GM23248 (cell line): Measurements from ENCODE around the gene XPO4. TPM values are rescaled to one million over a fixed set of nuclear protein-coding genes. Genes with fewer than 3 reads are reported as not detected.

Experiments used
- DNase-seq: peaks from one replicate; pipeline ENCODE4 v3.0.0-alpha.2; 2015
- H2AFZ ChIP-seq: fragments of 200-600 bp; sonication (generic); 2 replicates; pipeline ENCODE4 v1.6.1; 2016; ENCODE audit warnings: antibody characterized with exemption
- H3F3A ChIP-seq: fragments of 200-600 bp; sonication (generic); 2 replicates; pipeline ENCODE4 v1.6.1; 2016; ENCODE audit warnings: mild to moderate bottlenecking, antibody characterized with exemption, mixed run types; ENCODE audit not compliant: insufficient read depth
- H3K27ac ChIP-seq: fragments of 200-600 bp; sonication (generic); 2 replicates; pipeline ENCODE4 v1.5.1; 2016; ENCODE audit warnings: mild to moderate bottlenecking
- H3K27me3 ChIP-seq: fragments of 200-600 bp; sonication (generic); replicated peaks from 2 replicates; pipeline ENCODE4 v1.6.1; 2016; ENCODE audit warnings: mild to moderate bottlenecking; ENCODE audit not compliant: insufficient read depth
- H3K36me3 ChIP-seq: fragments of 200-600 bp; sonication (generic); 2 replicates; pipeline ENCODE4 v1.6.1; 2016; ENCODE audit warnings: low read depth, mild to moderate bottlenecking
- H3K4me1 ChIP-seq: fragments of 200-600 bp; sonication (generic); 2 replicates; pipeline ENCODE4 v1.6.1; 2016; ENCODE audit warnings: mild to moderate bottlenecking; ENCODE audit not compliant: insufficient read depth
- H3K4me2 ChIP-seq: fragments of 200-600 bp; sonication (generic); one replicate; pipeline ENCODE4 v1.6.1; 2016; ENCODE audit warnings: mild to moderate bottlenecking; ENCODE audit not compliant: unreplicated experiment
- H3K4me3 ChIP-seq: fragments of 200-600 bp; sonication (generic); 2 replicates; pipeline ENCODE4 v1.5.1; 2016; ENCODE audit warnings: mild to moderate bottlenecking
- H3K79me2 ChIP-seq: fragments of 200-600 bp; sonication (generic); 2 replicates; pipeline ENCODE4 v1.6.1; 2016; ENCODE audit warnings: mild to moderate bottlenecking; ENCODE audit not compliant: insufficient read depth
- H3K9ac ChIP-seq: fragments of 200-600 bp; sonication (generic); 2 replicates; pipeline ENCODE4 v1.6.1; 2016; ENCODE audit warnings: mild to moderate bottlenecking
- H3K9me2 ChIP-seq: fragments of 200-600 bp; sonication (generic); 2 replicates; pipeline ENCODE4 v1.6.1; 2016; ENCODE audit warnings: mixed run types, mild to moderate bottlenecking, moderate library complexity; ENCODE audit not compliant: insufficient read depth
- H3K9me3 ChIP-seq: fragments of 200-600 bp; sonication (generic); one replicate; pipeline ENCODE4 v1.6.1; 2017; ENCODE audit warnings: low read depth
- H4K20me1 ChIP-seq: fragments of 200-600 bp; sonication (generic); 2 replicates; pipeline ENCODE4 v1.6.0; 2016; ENCODE audit not compliant: insufficient read depth
- EZH2 ChIP-seq: fragments of 200-600 bp; sonication (generic); IDR thresholded peaks from 2 replicates; pipeline ENCODE4 v1.6.1; 2018; ENCODE audit warnings: antibody characterized with exemption, mild to moderate bottlenecking; ENCODE audit not compliant: insufficient read depth, poor library complexity, severe bottlenecking
- EZH2phosphoT487 ChIP-seq: fragments of 200-600 bp; sonication (generic); IDR thresholded peaks from 2 replicates; pipeline ENCODE4 v1.6.1; 2018; ENCODE audit warnings: antibody characterized with exemption, moderate library complexity, mild to moderate bottlenecking, low read depth; ENCODE audit not compliant: insufficient read depth
- WGBS, 2 experiments: methylation state at CpG; one replicate each; pipeline ENCODE4 v1.1.6; 2015 to 2017; ENCODE audit warnings: low lambda C conversion rate in 2 of 2, low coverage in 1 of 2; ENCODE audit errors: missing lambda C conversion rate in 2 of 2; 5-methylcytosine and 5-hydroxymethylcytosine counted together
- in situ Hi-C: fragments of 300-500 bp; cut with MboI; formaldehyde crosslinking; loops from 2 replicates; pipeline ENCODE4 v1.15.0; 2020
- polyA plus RNA-seq: library from polyadenylated mRNA; unstranded; fragments of >200 nt; fragmentation: Nextera tagmentation; extraction: Ambion mirVana; gene quantifications from 2 replicates; pipeline ENCODE4 v1.2.1, GENCODE V29; 2016
- total RNA-seq: library from RNA; depleted of rRNA; stranded (reverse); fragments of >200 nt; shearing (Covaris generic); gene quantifications from 2 replicates; pipeline ENCODE4 v1.2.3, GENCODE V29; 2014

Gene XPO4
- total and polyA plus RNA-seq, 2 experiments from 2014 or later: 4.9 to 15.0 TPM

DNA sequence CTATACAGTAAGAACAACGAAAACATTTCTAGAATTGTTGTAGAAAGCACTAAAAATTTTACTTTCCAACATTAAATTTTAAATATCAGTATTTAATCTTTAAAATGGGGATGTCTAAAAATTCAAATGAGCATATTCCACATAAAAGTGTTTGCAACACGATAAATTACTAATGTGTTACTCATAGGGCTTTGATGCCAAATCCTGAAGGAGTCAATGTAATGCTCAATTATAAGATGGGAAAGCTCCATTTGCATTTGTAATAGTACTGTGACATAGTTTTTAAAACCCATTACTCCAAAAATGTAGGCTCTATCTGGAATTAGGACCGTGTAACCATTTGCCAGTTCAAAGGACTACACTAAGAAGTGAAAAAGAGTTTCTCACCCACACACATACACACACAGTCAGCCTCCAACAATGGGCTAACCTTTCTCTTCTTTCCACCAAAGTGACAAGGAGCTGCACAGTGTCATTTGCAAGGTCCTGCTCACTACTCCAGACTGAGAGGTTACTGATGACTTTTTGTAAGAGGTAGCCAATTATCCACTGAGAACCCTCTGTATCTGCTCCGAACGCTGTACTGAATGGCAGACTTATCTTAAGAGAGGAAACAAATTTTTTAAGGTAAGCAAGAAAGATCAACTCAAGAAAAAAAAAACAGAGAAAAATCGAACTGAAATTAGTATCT is 102.7 kb downstream of the XPO4 start:
- Histone ChIP-seq H4K20me1 (no peaks in the 10 kb centered on the region), H2AFZ (no peak overlapping the region), H3K9ac (no peak overlapping the region), H3K79me2 (no peaks in the 10 kb centered on the region), H3K9me2 (no peaks in the 10 kb centered on the region), H3K4me3 (no peak overlapping the region), H3K27ac (no peak overlapping the region), H3K4me1 (peaks cover 21% of the 10 kb centered on the region), H3K4me2 (peak overlapping the region; percentile 4), H3K27me3 (no peaks in the 10 kb centered on the region), H3K9me3 (no peaks in the 10 kb centered on the region), H3F3A (peaks cover 7% of the 10 kb centered on the region), H3K36me3 (peaks cover 10% of the 10 kb centered on the region; the same call in 1 of the 2 replicates)
- WGBS, 2 experiments: 39 to 42% methylated on average over 6 of the region's 6 CpGs
- in situ Hi-C loops: no loop called here
- peak; percentile 71 for DNase-seq
- TF ChIP-seq EZH2: no peak
- no peak for TF ChIP-seq EZH2phosphoT487

DNA sequence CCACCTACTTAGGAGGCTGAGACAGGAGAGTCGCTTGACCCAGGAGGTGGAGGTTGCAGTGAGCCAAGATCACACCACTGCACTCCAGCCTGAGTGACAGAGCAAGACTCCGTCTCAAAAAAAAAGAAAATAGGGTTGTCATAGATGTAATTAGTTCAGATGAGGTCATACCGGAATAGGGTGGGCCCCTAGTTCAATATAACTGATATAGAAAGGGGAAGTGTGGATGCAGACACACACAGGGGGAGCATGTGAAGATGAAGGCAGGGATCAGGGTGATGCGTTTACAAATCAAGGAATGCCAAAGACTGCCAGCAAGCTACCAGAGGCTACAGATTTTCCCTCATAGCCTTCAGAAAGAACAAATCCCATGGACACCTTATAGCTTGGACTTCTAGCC is 104.5 kb downstream of the XPO4 start:
- TF ChIP-seq EZH2 (no peak), EZH2phosphoT487 (no peak)
- no peaks in the 10 kb centered on the region for H3K79me2 ChIP-seq
- WGBS, 2 experiments: 76 to 86% methylated on average over 4 of the region's 4 CpGs
- no peak for DNase-seq
- in situ Hi-C loops: no loop called here
- H3K36me3 ChIP-seq: peaks cover 19% of the 10 kb centered on the region; the same call in 1 of the 2 replicates
- no peak overlapping the region for H3K27ac ChIP-seq
- no peaks in the 10 kb centered on the region for H3K9me3 ChIP-seq
- H3K9me2 ChIP-seq: no peaks in the 10 kb centered on the region
- H2AFZ ChIP-seq: no peak overlapping the region
- no peak overlapping the region for H3K4me3 ChIP-seq
- H3K4me2 ChIP-seq: no peak overlapping the region
- no peak overlapping the region for H3K9ac ChIP-seq
- H3F3A ChIP-seq: peaks cover 7% of the 10 kb centered on the region
- peaks cover 21% of the 10 kb centered on the region for H3K4me1 ChIP-seq
- no peaks in the 10 kb centered on the region for H4K20me1 ChIP-seq
- no peaks in the 10 kb centered on the region for H3K27me3 ChIP-seq

DNA sequence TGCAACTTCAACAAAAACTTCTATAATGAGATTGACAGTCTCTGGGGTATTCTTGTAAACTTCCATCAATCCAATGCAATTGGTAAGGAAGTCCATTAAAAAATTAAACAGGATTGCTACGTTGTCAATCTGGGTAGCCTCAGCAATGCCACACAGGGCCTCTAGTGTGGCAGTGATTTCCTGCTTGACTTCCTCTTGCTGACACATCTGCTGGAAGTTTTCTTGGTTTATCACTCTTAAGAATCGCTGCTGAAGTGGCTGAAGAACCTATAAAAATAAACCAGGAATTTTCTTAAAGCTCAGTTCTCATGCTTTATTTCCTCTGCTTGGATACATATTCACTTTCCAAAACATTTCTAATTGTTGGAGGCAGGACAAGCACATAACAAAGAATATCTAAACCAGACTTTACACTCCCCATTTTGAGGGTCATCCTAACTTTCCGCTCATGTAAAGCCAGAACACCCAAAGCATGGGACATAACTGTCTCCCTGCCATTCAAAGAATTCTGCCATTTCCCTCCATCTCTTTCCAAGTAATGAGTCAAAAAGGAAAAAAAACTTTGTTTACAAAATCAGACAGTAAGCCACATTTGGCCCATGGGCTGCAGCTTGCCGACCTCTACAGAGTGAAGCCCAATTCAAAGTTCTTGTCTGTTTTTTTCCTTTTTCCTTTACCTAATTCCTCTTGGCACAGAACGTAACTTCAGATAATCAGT is 105.6 kb downstream of the XPO4 start:
- H3K4me1 ChIP-seq: peaks cover 21% of the 10 kb centered on the region
- TF ChIP-seq EZH2: no peak
- TF ChIP-seq EZH2phosphoT487: no peak
- DNase-seq: peak; percentile 59
- H3K9ac ChIP-seq: no peak overlapping the region
- no peaks in the 10 kb centered on the region for H3K27me3 ChIP-seq
- peaks cover 19% of the 10 kb centered on the region; the same call in 1 of the 2 replicates for H3K36me3 ChIP-seq
- H3K9me2 ChIP-seq: no peaks in the 10 kb centered on the region
- no peaks in the 10 kb centered on the region for H4K20me1 ChIP-seq
- peaks cover 7% of the 10 kb centered on the region for H3F3A ChIP-seq
- no peak overlapping the region for H2AFZ ChIP-seq
- peak overlapping the region; percentile 39 for H3K4me2 ChIP-seq
- no peak overlapping the region for H3K4me3 ChIP-seq
- 23 to 26% methylated on average over 5 of the region's 5 CpGs for WGBS, 2 experiments
- in situ Hi-C loops: no loop called here
- peak overlapping the region; percentile 42 for H3K27ac ChIP-seq
- no peaks in the 10 kb centered on the region for H3K9me3 ChIP-seq
- no peaks in the 10 kb centered on the region for H3K79me2 ChIP-seq

DNA sequence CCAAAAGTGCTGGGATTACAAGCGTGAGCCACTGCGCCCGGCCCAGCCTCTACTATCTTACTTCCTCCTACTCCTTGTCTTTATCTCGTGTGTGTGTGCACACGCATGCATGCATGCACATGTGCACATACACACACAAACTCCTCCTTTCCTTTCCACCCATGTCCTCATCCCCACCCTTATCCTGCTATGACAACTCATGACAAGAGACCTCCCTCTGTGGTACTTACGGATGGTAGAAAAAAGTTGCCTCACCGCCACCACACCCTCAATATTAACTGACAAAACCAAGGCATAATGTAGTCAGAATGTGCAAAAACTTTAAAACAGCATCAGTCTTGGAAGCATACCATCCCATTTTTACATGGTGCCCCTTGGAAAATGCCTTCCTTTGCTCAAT is 112.9 kb downstream of the XPO4 start:
- Histone ChIP-seq H3K9ac (no peak overlapping the region), H4K20me1 (no peaks in the 10 kb centered on the region), H3K79me2 (no peaks in the 10 kb centered on the region), H3K27ac (no peak overlapping the region), H3K4me1 (peaks cover 8% of the 10 kb centered on the region; the same call in 1 of the 2 replicates), H3K9me2 (no peaks in the 10 kb centered on the region), H3K36me3 (peaks cover 23% of the 10 kb centered on the region; the same call in 1 of the 2 replicates), H3K27me3 (no peaks in the 10 kb centered on the region), H3K4me3 (no peak overlapping the region), H3F3A (peaks cover 4% of the 10 kb centered on the region; the same call in 1 of the 2 replicates), H3K9me3 (no peaks in the 10 kb centered on the region), H2AFZ (no peak overlapping the region), H3K4me2 (no peak overlapping the region)
- WGBS, 2 experiments: 95 to 96% methylated on average over 7 of the region's 7 CpGs
- TF ChIP-seq EZH2phosphoT487: no peak
- no peak for TF ChIP-seq EZH2
- in situ Hi-C loops: no loop called here
- DNase-seq: no peak
